SK-N-MC (cell line): ENCODE data around the gene MPLKIP.
A peak's percentile ranks its signal among the peaks of the same experiment; 100 is the strongest.
"Not testable (repeated sequence)": the region's sequence is repeated elsewhere in the genome, so short reads cannot be mapped to it uniquely, and the experiment has no call there.

ENCODE experiments used
- DNase-seq: peaks from one replicate; pipeline ENCODE4 v3.0.0-alpha.2; 2011; ENCODE audit warnings: low read depth, low spot score
- H3K27ac ChIP-seq: fragments of 200-600 bp; sonication (generic); 2 replicates; pipeline ENCODE4 v1.5.1; 2016; ENCODE audit warnings: mixed run types
- H3K36me3 ChIP-seq: fragments of 200-600 bp; sonication (generic); 2 replicates; pipeline ENCODE4 v1.6.1; 2017; ENCODE audit warnings: antibody characterized with exemption, low read length, mixed read lengths; ENCODE audit not compliant: insufficient read depth
- H3K4me3 ChIP-seq: fragments of 200-600 bp; sonication (generic); 2 replicates; pipeline ENCODE4 v1.5.1; 2016
- H3K9ac ChIP-seq: fragments of 200-600 bp; sonication (generic); 2 replicates; pipeline ENCODE4 v1.8.0; 2017; ENCODE audit warnings: mixed run types, mixed read lengths; ENCODE audit not compliant: insufficient read length
- H3K9me3 ChIP-seq: fragments of 200-600 bp; sonication (generic); 2 replicates; pipeline ENCODE4 v1.6.1; 2017; ENCODE audit warnings: low read depth, mild to moderate bottlenecking, antibody characterized with exemption, low read length, moderate library complexity, mixed read lengths
- EZH2 ChIP-seq: fragments of 200-600 bp; sonication (generic); IDR thresholded peaks from one replicate; pipeline ENCODE4 v1.6.1; 2017; ENCODE audit warnings: antibody characterized with exemption
- FOXP2 ChIP-seq: optimal IDR thresholded peaks from 2 replicates; pipeline ENCODE3; 2011; ENCODE audit warnings: mild to moderate bottlenecking, moderate library complexity; ENCODE audit not compliant: insufficient read depth; ENCODE audit errors: extremely low read length, control extremely low read depth
- POLR2AphosphoS5 ChIP-seq: IDR thresholded peaks from 2 replicates; pipeline ENCODE4 v1.6.1; 2012; ENCODE audit warnings: mild to moderate bottlenecking, low read depth, low read length, borderline replicate concordance

Gene MPLKIP

GRCh38 chr7:40138973-40139372 is 4.6 kb upstream of the MPLKIP start:
- no peak for DNase-seq
- Histone ChIP-seq H3K27ac (no peak overlapping the region), H3K36me3 (no peaks in the 10 kb centered on the region), H3K9ac (no peak overlapping the region), H3K4me3 (no peak overlapping the region), H3K9me3 (no peaks in the 10 kb centered on the region)
- no peak for TF ChIP-seq FOXP2

- Histone ChIP-seq H3K36me3 (peaks cover 5% of the 10 kb centered on the region; the same call in 1 of the 2 replicates), H3K4me3 (no peak overlapping the region), H3K27ac (no peak overlapping the region), H3K9ac (no peak overlapping the region), H3K9me3 (no peaks in the 10 kb centered on the region)
- no peak for TF ChIP-seq EZH2
- TF ChIP-seq FOXP2: no peak
- TF ChIP-seq POLR2AphosphoS5: no peak
- DNase-seq: no peak
Measured at GRCh38 chr7:40137563-40137962, 3.1 kb upstream of the MPLKIP start.

GRCh38 chr7:40135317-40135610 is 842 bp upstream of the MPLKIP start:
- Histone ChIP-seq H3K27ac (no peak overlapping the region), H3K9me3 (no peaks in the 10 kb centered on the region), H3K4me3 (peak overlapping the region; percentile 94), H3K36me3 (peaks cover 21% of the 10 kb centered on the region), H3K9ac (peak overlapping the region; percentile 94)
- TF ChIP-seq FOXP2 (no peak), POLR2AphosphoS5 (no peak), EZH2 (no peak)
- DNase-seq: no peak

- Histone ChIP-seq H3K9ac (peak overlapping the region; percentile 94), H3K27ac (peak overlapping the region; percentile 93), H3K4me3 (peak overlapping the region; percentile 94), H3K36me3 (peaks cover 25% of the 10 kb centered on the region), H3K9me3 (no peaks in the 10 kb centered on the region)
- DNase-seq: no peak
- no peak for TF ChIP-seq EZH2
- TF ChIP-seq FOXP2: no peak
- TF ChIP-seq POLR2AphosphoS5: no peak
Measured at GRCh38 chr7:40133561-40134427, 628 bp downstream of the MPLKIP start.

- H3K9ac ChIP-seq: no peak overlapping the region
- H3K9me3 ChIP-seq: no peaks in the 10 kb centered on the region
- TF ChIP-seq FOXP2 (no peak), POLR2AphosphoS5 (no peak), EZH2 (no peak)
- no peak overlapping the region for H3K4me3 ChIP-seq
- H3K27ac ChIP-seq: no peak overlapping the region
- no peak for DNase-seq
- H3K36me3 ChIP-seq: peaks cover 17% of the 10 kb centered on the region
Measured at GRCh38 chr7:40122940-40123254, 11.5 kb downstream of the MPLKIP start.

- H3K4me3 ChIP-seq, H3K27ac ChIP-seq, H3K9me3 ChIP-seq, DNase-seq, H3K9ac ChIP-seq: not testable (repeated sequence)
- peaks cover 13% of the 10 kb centered on the region for H3K36me3 ChIP-seq
Measured at GRCh38 chr7:40122100-40122939, 12.1 kb downstream of the MPLKIP start.

- no peak overlapping the region for H3K9ac ChIP-seq
- TF ChIP-seq EZH2 (no peak), POLR2AphosphoS5 (no peak), FOXP2 (no peak)
- no peak for DNase-seq
Measured at GRCh38 chr7:40120020-40120419, 14.4 kb downstream of the MPLKIP start.

GRCh38 chr7:40118201-40118600 is 16.2 kb downstream of the MPLKIP start:
- not testable (repeated sequence) for DNase-seq, H3K9ac ChIP-seq, H3K27ac ChIP-seq, H3K4me3 ChIP-seq, H3K36me3 ChIP-seq, H3K9me3 ChIP-seq

More at GRCh38 chr7:40120020-40120419, 14.4 kb downstream of the MPLKIP start:
- Histone ChIP-seq H3K9me3 (no peaks in the 10 kb centered on the region), H3K4me3 (no peak overlapping the region), H3K27ac (no peak overlapping the region), H3K36me3 (peaks cover 5% of the 10 kb centered on the region; the same call in 1 of the 2 replicates)

GRCh38 chr7:40117199-40117598 is 17.2 kb downstream of the MPLKIP start:
- not testable (repeated sequence) for DNase-seq, H3K9me3 ChIP-seq, H3K27ac ChIP-seq, H3K9ac ChIP-seq, H3K4me3 ChIP-seq, H3K36me3 ChIP-seq
